ENCODE data around the gene BTBD9. TPM values are rescaled to one million over a fixed set of nuclear protein-coding genes. Genes with fewer than 3 reads are reported as not detected.

The BTBD9 gene
- total RNA-seq, 1 donor from 2014 or later = 4.5 TPM

DNA sequence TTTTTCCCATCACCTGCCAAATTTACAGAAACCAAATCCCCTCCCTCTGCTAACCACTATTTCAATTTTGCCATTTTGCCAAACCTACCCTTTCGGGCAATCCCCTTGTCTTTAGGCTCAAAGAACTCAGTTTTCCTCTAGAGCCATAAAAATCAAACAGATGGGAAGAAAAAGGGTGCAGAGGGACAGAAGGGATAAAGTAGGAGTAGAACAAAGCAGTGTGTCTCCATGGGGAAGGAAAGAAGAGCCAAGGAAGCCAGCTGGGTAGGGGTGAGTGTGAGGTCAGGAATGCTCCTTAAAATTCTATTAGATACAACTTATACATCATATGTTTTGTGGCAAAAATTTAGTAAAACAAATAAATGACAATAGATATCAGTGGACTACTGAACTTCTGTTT is 316.5 kb downstream of the BTBD9 start:
- no peak overlapping the region for H3K4me3 ChIP-seq (ENCODE audit: low read depth, low read length)
- H3K27me3 ChIP-seq (ENCODE audit: control insufficient read depth, insufficient read depth, low read length) = no peaks in the 10 kb centered on the region
- no peaks in the 10 kb centered on the region for H3K36me3 ChIP-seq (ENCODE audit: control insufficient read depth, insufficient read depth, low read length)
- no peak for DNase-seq (ENCODE audit: low read depth)
- TF ChIP-seq, protein P1, sequence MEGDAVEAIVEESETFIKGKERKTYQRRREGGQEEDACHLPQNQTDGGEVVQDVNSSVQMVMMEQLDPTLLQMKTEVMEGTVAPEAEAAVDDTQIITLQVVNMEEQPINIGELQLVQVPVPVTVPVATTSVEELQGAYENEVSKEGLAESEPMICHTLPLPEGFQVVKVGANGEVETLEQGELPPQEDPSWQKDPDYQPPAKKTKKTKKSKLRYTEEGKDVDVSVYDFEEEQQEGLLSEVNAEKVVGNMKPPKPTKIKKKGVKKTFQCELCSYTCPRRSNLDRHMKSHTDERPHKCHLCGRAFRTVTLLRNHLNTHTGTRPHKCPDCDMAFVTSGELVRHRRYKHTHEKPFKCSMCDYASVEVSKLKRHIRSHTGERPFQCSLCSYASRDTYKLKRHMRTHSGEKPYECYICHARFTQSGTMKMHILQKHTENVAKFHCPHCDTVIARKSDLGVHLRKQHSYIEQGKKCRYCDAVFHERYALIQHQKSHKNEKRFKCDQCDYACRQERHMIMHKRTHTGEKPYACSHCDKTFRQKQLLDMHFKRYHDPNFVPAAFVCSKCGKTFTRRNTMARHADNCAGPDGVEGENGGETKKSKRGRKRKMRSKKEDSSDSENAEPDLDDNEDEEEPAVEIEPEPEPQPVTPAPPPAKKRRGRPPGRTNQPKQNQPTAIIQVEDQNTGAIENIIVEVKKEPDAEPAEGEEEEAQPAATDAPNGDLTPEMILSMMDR (IDR thresholded peaks at IDR 0.05; ENCODE audit: insufficient read depth, low read length, severe bottlenecking) = no peak
- no peak for FAIRE-seq

DNA sequence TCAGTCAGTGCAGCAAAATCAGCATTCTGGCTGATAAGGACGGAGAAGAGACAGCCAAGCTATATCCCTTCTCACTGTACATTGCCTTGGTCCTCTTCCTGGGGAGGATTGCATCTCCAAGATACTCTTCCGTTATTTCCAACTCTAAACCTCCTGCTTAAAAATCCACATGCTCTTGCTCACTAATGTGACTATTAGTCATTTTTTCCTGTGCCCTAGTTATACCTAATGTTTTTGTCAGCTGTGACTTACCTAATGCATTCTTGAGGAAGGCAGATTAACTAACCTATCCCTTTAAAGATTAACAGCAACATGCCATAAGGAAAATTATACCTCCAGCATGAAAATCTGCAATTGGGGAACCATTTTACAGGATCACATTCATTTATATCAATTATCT is 317.6 kb downstream of the BTBD9 start:
- no peak for FAIRE-seq
- DNase-seq (ENCODE audit: low read depth) = peak; percentile 5
- H3K4me3 ChIP-seq (ENCODE audit: low read depth, low read length) = no peak overlapping the region
- TF ChIP-seq, protein P1 (IDR thresholded peaks at IDR 0.05; ENCODE audit: insufficient read depth, low read length, severe bottlenecking) = no peak
- no peaks in the 10 kb centered on the region for H3K36me3 ChIP-seq (ENCODE audit: control insufficient read depth, insufficient read depth, low read length)
- H3K27me3 ChIP-seq (ENCODE audit: control insufficient read depth, insufficient read depth, low read length) = no peaks in the 10 kb centered on the region

DNA sequence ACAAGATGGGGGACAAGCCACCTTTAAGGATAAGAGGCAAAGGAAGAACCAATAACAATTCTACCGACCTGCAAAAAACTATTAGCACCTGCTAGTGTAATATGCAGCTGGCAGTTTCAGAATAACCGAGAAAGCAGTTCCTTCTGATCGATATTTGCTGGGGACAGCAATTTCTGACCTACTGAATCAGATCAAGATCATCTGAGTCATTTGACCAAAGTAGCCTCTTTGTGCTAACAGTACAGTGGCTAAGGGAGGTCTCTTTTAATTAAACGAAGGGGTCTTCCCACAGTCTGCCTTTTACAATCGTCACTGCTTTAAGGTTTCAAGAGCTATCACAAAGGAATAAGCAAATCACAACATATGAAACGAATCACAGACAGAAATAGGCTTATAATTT is 318.9 kb downstream of the BTBD9 start:
- Histone ChIP-seq H3K36me3 (ENCODE audit: control insufficient read depth, insufficient read depth, low read length) (no peaks in the 10 kb centered on the region), H3K4me3 (ENCODE audit: low read depth, low read length) (no peak overlapping the region), H3K27me3 (ENCODE audit: control insufficient read depth, insufficient read depth, low read length) (no peaks in the 10 kb centered on the region)
- no peak for DNase-seq (ENCODE audit: low read depth)
- TF ChIP-seq, protein P1 (IDR thresholded peaks at IDR 0.05; ENCODE audit: insufficient read depth, low read length, severe bottlenecking) = no peak
- FAIRE-seq = no peak

DNA sequence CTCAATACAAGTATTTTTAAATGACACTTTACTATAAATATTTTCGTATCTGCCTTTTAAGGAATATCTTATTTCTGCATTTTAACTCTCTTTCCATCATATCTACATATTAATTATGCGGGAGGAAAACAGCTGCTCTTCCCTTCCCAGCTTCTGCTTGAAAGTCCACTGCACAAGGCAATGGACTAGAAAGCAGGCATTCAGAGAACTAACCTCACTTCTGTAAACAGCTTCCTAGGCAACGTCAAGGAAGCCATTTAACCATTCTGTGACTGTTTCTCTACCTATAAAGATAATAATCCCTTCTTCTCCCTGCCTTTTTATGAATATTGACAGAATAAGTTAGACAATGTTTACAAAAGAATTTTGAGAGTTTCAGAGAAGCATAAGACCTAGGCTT is 319.4 kb downstream of the BTBD9 start:
- DNase-seq (ENCODE audit: low read depth) (no peak), FAIRE-seq (no peak)
- Histone ChIP-seq H3K4me3 (ENCODE audit: low read depth, low read length) (no peak overlapping the region), H3K36me3 (ENCODE audit: control insufficient read depth, insufficient read depth, low read length) (no peaks in the 10 kb centered on the region), H3K27me3 (ENCODE audit: control insufficient read depth, insufficient read depth, low read length) (no peaks in the 10 kb centered on the region)
- TF ChIP-seq, protein P1 (IDR thresholded peaks at IDR 0.05; ENCODE audit: insufficient read depth, low read length, severe bottlenecking) = no peak

DNA sequence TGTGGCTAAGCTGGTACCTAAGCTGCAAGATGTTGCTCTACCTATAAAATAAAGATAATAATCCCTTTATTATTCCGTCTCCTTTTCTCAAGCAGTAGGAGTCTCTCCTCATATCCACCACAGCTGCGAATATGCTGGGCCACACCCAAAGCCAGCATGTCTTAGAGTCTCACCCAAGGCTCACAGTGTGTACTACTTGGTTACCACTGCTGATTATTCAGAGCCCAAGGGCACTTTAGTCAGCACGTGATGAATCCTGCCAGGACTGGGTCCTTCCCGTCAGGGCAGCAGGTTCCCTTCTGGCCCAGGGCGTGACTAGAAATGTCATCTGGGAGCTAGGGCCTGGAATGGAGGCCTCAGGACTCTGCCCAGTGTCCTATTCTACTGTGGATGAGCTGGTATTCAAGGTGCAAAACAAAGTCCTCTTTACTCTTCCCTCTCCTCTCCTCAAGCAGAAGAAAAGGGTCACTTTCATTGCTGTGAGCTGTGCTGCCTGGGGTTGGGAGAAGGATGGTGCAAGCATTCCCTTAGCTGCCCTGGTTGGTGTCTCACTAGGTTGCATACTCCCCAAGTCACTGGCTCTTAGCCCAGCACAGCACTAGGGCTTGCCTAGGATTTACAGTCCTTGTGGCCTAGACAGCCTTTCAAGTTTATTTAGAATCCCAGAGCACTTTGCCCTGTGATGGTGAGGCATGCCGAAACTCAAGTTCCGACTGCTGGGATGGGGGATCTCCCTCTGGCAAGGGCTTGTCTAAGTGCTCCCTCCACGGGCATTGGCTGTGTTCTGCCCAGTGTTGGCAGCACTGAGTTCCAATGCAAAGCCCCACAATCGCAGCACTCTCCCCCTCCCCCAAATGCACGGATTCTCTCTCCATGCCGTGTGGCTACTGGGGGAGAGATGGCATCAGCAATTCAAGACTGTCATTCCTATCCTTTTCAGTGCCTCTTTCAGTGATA is 320.2 kb downstream of the BTBD9 start:
- no peaks in the 10 kb centered on the region for H3K36me3 ChIP-seq (ENCODE audit: control insufficient read depth, insufficient read depth, low read length)
- TF ChIP-seq, protein P1 (IDR thresholded peaks at IDR 0.05; ENCODE audit: insufficient read depth, low read length, severe bottlenecking) = no peak
- peak; percentile 47 for DNase-seq (ENCODE audit: low read depth)
- no peaks in the 10 kb centered on the region for H3K27me3 ChIP-seq (ENCODE audit: control insufficient read depth, insufficient read depth, low read length)
- no peak overlapping the region for H3K4me3 ChIP-seq (ENCODE audit: low read depth, low read length)
- FAIRE-seq = no peak

Measured in bronchial epithelial cell (primary cell).